Suppressor macrophage treated with lipopolysaccharide for 1 hour (primary cell): Measurements from ENCODE around the gene SNCB.

Experiments
- DNase-seq, 3 donors: peaks; one replicate each; pipeline ENCODE4 v3.0.0-alpha.2; 2020 to 2022

Gene SNCB

DNA sequence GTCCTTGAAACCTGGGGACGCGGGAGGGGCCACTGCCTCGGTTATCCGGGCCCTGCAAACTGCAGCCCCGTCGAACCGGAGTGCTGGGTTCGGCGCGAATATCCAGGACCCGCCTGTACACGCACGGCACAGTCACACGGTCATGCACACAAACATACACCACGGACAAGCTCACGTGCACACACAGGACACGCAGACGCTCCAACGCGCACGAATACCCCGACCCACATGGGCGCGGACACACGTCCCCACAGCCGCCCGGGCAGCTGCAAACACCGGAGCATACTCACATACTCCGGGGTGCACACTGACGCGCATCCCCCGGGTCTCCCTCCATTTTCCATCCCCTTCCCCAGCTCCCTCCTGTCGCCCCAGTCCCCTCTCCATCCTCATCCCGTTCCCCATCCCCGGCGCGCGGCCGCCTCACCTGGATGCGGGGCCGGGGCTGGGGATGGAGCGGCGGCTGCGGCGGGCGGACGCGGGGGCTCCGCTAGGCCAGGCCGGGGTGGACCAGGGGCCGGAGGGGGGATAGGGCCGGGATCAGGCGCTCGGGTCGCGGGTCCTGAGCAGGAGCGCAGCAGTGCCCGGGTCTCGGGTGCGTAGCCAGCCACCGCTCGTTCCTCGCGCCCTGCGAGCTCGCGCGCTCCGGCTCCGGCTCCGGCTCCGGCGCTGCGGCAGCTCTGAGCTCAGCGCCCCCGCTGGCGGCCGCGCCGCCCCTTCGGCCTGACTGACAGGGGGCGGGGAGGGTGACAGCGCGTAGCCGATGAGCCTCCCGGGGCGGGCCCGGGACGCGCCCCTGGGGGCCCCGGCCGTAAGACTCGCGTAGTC, at the start of gene SNCB, which contains the start of gene EIF4E1B:
Gene SNCB (minus strand): TSS at position 682 of the 828 bp plus-strand sequence. CDS start 880 bp downstream, outside the sequence.
Gene EIF4E1B (plus strand): TSS at position 823 of the 828 bp plus-strand sequence. CDS start 12,113 bp downstream, outside the sequence.
- peak; percentile 39 to 77 (median 45) for DNase-seq

DNA sequence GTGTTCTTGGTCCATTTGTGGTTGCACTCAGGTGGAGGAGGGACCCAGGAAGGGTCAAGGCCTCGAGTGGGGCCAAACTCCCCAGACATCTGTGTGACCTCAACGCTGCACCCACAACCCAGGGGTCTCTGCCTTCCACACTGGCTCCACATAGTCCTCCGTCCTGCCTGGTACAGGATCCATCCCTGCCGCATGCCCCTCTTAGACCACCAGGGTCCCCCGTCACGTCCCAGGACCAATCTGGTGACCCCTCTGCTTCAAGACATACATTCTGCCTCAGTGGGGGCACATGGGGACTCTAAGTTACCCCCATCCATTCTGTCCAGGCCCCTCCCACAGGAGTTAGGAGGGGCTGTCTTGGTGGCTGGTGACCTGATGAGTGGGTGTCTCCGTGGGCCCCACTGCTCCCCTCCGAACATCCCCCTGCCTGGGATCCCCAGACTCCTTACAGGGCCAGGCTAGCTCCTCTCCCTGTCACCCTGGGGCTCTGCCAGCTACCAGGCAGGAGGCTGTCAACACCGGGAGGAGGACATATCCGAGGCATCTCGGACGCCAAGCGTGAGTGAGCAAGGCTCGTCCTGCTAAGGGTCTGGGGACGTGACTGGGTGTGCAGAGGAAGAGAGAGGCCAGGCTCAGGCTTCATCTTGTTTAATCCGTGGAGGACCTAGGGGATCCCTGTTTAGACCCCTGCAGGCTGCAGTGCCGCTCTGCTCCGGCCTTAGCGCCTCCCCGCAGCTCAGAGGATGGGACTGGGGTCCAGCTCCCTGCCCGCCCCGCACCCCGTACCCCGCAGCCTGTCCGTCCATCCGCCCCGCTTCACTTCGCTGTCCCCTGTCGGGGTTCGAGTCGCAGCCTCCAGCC, 49.3 kb upstream of the SNCB start:
- no peak for DNase-seq

DNA sequence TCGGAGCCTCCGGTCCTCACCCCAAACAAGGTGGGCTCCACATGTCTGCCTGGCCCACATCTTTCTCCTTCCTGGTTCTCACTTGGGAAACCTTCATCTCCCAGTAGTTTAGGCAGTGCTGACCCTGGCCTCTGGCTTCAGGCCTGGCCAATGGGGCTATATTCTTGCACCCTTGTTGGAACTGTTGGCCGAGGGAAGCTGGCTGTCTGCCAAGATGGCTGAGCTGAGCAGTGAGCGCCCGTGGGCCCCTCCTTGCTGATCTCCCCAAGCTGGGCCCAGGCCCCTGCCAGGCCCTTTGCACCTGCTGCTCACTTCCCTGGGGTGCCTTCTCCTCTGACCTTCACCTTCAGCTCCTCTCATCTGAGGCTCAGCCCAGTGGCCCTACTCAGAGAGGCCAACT, 48.2 kb upstream of the SNCB start:
- DNase-seq: no peak

DNA sequence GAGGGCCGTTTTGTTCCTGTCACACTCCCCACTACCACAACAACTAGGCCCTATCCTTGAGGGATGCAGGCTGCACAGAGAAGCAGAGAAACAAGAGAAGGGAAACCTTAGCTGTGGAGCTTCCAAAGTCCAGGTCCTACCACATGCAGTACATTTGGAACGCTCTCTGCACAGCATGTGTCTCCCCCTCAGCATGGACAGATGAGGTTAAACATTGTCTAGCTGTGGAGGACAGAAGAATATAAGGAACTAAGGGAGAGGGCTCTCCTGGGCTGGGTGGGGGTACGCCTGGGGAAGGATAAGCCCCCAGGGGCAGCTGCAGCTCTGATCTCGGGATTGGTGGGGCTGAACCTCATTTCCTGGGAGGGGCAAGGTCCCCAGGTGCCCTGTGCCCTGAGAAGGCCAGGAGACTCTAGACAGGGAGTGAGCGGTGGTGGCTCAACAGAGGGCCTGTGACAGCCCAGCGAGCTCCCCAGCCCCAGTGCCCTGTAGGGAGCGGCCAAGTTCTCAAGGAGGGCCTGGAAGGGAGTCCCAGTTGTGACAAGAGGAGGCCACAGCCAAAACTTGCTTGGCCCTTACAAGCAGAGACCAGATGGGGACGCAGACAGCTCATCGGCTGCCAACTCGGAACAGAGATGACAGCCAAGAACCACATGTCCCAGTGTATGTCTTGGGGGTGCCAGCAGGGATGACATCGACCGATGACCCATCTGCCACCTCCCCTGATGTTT, 47.0 kb upstream of the SNCB start:
- no peak for DNase-seq

DNA sequence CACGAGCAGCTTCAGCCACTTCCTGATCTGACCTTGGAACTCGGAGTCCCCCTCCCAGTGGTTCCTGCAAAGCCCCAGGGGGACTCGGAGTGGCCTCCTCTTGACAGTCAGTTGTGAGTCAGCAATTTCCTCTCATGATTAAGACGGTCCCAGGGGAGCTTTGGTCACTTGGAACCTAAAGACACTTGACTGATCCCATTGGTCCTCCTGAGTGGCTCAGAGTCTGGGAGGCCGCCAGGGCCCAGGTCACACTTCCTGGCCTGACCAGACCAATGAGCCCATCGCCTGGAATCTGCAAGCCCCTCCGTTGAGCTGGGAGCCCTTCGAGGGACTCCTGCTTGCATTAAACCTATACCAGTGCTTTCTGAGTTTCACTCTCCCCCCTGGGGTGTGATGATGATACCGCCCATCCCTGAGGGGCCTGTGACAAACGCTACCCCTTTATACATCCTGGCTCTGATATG, 46.1 kb upstream of the SNCB start:
- peak; percentile 15 to 39 (median 21) for DNase-seq

DNA sequence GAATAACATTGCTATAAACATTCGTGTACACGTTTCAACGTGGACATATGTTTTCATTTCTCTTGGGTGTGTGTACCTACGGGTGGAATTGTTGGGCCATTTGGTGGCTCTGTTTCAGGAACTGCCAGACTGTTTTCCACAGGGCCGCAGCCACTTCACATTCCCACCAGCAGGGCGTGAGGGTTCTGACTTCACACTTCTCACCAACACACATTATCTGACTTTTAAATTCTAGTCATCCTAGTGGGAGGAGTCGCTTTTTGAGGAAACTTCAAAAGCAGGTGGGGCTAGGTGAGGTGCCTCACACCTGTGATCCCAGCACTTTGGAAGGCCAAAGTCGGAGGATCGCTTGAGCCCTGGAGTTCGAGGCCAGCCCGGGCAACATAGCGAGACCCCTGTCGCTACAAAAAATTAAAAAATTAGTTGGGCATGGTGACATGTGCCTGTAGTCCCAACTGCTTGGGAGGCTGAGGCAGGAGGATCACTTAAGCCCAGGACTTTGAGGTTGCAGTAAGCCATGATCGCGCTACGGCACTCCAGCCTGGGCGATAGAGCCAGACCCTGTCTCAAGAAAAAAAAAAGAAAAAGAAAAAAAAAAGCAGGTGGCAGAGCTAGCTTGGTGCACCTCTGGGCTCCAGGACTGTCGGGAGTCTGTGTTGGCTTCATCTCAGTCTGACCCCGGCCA, 45.5 kb upstream of the SNCB start:
- no peak for DNase-seq

DNA sequence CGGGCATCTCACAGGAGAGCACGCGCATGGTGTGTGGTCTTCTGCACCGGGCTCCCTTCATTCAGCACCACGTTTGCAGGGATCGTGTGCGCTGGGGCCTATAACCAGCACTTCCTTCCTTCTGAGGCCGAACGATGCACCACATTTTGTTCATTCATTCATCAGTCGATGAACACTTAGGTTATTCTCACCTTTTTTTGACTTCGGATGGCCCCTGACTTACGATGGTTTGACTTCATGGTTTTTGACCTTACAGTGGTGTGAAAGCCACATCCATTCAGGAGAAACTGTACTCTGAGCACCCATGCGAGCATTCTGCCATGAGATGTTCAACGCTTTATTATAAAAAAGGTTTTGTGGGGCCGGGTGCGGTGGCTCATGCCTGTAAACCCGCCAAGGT, 44.5 kb upstream of the SNCB start:
- DNase-seq: no peak

DNA sequence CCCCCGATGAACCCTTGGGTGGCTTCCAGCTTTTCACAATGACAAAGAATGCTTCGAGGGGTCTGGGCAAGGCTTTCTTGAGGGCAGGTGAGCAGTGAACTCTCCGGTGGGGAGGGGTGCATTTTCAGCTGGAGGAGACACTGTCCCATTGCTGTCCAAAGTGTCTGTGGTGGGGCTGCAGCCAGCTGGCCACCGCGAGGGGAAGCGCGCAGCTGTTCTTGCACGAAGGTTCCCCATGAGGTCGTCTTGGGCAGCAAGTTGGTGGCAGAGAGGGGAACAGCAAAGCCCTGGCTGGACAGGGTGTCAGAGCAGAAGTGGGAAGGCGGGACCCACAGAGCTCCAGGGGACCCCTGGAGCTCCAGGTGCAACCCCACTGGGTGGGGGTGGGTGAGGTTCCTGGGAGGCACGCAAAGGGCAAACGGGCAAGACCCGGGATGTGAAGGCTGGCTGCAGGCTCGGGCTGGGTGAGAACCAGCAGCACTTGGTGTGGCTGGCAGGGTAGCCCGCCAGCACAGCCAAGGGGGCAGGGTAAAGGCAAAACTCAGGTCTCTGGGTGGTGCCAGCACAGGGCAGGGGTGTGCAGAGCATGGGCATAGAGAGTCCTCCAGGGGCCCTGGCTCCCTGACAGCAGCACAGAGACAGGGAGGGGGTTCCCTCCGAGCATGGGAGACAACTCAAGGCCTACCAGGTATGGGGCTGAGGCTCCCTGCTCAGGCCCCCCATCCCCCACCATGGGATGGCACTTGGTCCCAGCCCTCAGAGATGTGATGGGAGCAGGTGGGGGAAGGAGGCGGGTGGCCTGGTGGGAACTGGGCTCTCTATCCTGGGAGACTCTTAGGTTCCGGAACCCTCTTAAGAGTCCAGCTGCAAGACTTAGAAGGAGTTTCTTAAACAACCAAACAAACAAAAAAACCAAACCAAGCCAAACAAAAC, 43.6 kb upstream of the SNCB start:
- no peak for DNase-seq

DNA sequence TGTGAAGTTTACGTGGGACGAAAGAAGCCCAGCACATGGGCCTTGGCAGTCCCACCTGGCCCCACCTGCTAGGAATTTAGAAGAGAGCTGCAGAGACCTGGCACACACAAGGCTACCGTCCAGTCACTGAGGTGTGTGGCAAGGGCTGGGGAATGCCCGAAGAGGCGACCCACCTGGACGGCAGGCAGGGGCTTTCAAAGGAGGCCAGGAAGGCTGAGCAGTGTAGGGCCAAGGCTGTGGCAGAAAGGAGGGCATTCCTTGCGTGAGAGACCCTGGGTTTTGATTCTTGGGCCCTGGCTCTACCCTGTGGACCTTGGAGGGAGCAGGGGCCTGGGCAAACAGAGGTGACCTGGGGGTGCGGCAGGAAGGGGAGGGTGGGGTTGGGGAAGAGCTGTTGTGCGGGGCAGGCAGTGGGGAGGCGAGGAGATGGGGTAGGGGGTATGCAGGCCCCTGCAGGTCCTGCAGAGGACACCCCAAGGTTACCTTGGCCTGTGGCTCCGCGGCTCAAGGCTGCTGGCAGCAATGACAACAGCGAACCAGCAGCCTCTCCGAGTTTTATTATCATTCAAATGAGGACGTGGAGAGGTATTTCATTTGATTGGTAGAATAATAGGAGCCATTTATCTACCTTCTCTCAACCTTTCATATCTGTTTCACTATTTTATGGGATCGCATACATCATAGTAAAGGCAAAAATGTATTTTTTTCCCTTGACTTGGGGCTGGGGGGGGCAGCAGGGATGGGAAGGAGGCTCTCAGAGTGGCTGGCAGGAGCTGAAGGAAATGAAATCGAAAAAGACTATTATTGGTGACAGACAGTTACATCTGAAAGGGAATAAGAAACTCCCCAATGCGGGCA, 41.8 kb upstream of the SNCB start:
- no peak for DNase-seq

DNA sequence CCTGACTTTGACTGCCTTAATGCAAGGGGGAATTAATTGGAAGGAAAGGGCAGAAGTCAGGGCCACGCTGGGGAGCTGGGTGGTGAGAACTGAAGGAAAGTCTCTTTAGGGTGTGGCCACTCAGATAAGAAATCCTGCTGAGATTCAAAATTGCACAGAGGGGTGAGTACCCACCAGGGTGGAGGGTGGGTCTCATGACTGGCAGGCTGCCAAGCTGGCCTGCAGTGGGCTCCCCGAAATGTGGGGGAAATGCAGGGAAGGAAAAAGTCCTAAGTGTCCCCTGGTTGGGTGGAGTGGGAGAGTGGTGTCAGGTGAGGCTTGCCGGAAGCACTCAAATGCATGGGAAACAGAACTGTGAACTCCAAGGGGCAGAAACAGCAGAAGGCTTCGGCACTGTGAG, 41.1 kb upstream of the SNCB start:
- DNase-seq: no peak

DNA sequence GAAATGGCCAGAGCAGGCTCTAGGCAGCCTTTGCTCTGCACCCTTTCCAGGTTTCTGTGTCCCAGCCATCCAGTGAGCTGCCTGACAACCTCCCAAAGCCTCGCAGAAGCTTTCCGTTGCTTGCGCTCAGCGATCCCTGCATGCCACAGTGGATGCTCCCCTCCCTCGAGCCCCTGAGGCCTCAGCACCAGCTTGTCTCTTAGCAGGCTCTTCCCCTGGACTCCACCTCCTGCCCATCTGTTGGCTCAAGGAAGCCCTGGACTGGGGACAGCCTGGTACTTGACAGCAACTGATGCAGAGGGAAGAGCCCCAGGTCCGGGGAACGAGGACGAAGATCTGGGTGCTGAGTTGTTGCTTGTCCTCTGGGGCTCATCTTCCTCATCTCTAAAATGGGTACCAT, 40.1 kb upstream of the SNCB start:
- no peak for DNase-seq

DNA sequence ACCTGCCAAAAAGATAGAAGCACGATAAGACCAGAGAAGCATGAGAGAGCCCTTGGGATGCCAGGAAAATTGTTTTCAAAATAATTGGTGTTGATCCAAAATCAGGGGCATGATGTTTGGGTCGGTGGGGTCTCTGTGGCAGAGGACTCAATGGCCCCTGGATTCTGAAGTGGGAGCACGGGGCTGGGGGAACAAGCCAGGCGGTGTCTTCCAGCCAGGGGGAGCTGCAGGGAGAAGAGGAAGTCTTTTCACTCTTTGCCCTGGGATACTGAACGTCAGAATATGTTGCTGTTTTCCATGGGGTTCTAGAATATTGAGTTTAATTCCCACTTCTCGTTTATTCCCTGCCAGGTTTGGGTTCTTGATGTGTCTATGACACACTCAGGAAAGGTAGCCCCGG, 37.3 kb upstream of the SNCB start:
- no peak for DNase-seq

DNA sequence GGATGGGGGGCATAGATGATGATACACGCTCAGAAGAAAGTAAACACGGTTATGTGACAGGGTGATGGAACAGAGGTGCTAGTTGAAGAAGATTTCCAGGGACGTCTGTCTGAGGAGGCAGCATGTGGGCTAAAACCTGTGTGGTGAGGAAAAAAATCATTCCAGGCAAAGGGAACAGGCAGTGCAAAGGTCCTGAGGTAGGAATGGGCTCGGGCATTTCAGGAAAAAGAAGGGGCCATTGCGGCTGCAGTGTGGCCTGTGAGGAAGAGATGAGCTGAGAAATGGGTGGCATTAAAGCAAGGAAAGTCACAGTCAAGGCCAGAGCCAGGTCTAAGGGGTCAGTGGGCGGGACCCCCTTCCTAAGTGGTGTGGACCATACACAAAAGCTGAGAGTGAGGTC, 35.2 kb upstream of the SNCB start:
- no peak for DNase-seq

DNA sequence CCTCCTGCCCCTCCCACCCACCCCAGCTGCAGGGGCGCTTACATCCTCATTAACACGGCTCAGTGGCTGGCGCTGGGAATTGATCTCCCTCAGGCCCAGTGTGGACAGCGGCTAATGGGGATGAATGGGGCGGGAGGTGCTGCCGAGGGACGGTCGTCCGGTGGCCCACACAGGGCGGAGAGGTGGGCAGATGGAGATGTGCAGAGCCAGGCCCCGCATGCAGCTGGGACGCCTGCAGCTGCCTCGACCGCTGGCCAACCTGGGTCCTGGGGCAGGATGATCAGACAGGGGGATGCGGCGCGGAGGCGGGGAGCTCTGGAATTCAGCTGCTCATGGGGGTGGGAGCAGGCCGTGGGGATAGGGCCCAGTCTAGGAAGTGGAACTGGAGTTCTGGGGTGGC, 34.6 kb upstream of the SNCB start:
- no peak for DNase-seq

DNA sequence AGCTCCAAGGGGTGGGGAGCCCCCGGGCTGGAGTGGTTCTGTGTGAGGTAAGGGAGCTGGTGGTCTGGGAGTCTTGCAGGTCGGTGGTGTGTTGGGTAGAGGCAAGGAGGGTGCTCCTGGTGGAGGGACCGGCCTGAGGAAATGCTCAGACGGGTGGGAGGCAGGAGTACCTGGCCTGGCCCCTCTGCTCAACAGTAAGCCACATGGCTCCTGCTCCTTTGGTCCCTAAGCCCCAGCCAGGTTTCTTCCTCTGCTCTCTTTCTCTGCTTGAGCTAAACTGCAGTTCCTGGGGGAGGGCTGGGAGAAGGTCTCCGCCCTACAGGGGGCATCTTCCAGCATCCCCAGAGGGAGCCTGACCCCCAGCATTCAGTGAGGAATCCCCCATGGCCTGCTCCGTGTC, 34.1 kb upstream of the SNCB start:
- DNase-seq: no peak

DNA sequence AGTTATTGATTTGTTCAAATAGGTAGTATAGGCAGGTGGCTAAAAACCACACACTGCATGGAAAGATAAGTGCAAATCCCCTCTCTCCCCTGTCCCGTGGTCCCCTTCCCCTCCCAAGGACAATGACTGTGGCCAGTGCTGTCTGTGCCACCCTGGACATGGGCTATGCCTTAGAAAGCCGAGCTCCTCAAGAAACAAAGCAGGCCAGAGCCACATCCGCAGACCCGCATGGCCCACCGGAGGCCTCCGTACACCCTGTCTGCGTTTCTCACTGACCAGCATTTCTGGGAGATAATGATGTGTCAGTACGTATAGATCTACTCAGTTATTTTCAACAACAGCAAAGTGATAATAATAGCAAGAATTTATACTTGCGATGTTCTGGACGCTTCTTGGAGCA, 33.2 kb upstream of the SNCB start:
- no peak for DNase-seq

DNA sequence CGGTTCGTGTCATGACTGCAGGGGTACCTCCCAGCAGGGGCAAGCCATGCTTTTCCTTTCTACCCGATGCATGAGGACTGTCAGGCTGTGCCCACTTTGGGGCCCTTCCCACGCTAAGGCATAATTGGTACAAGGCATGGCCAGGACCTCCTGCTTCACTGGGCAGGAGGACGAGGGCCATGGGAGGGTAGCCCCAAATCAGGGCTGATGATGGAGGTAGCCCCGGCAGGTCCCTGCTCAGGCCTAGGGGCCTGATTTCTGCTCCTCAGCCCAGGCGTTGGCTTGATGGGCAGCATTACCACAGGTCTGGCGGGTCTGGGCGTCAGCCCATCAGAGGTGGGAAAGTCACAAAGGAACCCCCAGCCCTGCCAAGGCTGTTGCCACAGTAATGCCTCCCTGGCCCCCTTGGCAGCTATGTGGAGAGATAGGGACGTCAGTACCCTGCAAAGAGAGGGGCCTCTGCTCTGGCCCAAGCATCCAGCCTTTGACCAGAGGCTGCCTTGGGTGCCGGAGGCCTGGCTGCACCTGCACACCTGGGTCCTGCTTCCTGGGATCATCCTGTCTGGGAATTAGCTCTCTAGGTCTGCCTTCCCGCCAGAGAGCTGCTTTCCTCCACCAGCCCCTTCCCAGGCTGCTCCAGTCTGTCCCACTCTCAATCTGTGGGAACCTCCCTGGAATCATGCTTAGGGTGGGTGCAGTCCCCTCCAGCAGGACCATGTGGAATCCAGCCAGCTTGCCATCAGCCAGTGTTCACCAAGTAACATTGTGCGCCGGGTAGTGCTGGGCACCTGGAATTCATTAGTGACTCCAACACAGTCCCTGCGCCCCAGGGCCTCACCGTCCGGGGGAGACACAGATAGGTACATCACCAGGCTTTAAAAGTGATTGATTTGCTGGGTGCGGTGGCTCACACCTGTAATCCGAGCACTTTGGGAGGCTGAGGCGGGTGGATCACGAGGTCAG, 32.3 kb upstream of the SNCB start:
- no peak for DNase-seq

DNA sequence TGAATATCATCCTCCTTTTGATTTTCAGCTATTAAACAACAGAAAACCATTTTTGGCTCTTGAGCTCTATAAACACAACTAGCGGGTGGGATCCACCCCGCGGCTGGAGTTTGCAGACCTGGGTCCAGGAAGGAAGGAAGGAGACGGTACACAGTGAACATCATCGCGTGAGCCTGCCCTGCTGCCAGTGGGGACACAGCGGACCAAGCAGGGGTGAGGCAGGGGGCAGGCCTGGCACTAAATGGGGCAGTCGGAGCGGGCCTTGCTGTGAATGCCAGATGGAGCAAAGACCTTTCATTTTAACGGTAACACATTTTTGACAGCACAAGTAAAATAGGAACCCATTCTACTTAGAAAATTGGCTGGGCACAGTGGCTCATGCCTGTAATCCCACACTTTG, 31.3 kb upstream of the SNCB start:
- no peak for DNase-seq
